ENCODE measurements around the gene SPTBN1.

SPTBN1 gene

DNA sequence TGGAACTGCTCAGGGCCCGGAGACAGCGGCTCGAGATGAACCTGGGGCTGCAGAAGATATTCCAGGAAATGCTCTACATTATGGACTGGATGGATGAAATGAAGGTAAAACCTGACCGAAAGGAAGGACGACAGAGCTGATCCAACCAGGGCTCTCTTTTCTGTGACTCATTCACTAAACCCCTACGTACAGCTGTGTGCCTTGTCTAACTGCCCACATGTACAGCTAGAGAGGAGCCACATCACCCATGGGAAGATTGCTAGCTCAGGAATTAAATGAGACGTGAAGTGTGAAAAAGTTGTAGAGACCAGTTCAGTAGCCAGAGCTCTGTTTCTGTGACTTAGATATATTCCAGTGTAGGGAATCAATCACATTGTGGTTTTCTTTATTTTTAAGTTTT lies 170.0 kb downstream of the SPTBN1 start:
- H3K27me3 Mint-ChIP-seq (ENCODE audit: low read depth, poor library complexity) = no peaks in the 10 kb centered on the region
- no peak overlapping the region for H3K4me3 Mint-ChIP-seq
- H3K27ac Mint-ChIP-seq = no peak overlapping the region
- H3K9me3 Mint-ChIP-seq = no peaks in the 10 kb centered on the region
- TF ChIP-seq, protein P1, sequence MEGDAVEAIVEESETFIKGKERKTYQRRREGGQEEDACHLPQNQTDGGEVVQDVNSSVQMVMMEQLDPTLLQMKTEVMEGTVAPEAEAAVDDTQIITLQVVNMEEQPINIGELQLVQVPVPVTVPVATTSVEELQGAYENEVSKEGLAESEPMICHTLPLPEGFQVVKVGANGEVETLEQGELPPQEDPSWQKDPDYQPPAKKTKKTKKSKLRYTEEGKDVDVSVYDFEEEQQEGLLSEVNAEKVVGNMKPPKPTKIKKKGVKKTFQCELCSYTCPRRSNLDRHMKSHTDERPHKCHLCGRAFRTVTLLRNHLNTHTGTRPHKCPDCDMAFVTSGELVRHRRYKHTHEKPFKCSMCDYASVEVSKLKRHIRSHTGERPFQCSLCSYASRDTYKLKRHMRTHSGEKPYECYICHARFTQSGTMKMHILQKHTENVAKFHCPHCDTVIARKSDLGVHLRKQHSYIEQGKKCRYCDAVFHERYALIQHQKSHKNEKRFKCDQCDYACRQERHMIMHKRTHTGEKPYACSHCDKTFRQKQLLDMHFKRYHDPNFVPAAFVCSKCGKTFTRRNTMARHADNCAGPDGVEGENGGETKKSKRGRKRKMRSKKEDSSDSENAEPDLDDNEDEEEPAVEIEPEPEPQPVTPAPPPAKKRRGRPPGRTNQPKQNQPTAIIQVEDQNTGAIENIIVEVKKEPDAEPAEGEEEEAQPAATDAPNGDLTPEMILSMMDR (IDR thresholded peaks at IDR 0.05) = no peak
- H3K4me1 Mint-ChIP-seq = no peaks in the 10 kb centered on the region
- peaks cover 75% of the 10 kb centered on the region for H3K36me3 Mint-ChIP-seq (ENCODE audit: low read depth)
- DNase-seq = no peak

DNA sequence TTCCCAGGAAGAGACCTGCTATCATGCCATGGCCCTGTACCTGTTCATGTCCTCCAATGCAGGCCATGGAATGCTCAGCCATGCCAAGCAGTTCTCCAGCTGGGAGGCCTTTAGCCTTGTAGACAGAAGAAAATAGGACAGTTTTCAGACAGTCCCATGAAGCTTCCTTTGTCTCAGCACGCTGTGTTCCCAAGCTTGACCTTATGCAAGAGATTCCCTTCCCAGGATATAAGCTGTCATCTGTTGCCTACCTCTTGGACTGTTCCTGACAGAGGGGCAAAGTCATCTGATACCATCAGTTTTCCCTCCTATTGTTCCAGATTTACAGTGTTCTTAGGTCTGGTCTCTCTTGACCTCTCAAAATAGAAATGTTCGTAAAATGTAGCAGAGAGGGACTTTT lies 170.8 kb downstream of the SPTBN1 start:
- TF ChIP-seq, protein P1 (IDR thresholded peaks at IDR 0.05) = no peak
- no peak for DNase-seq
- Mint-ChIP-seq H3K27me3 (ENCODE audit: low read depth, poor library complexity) (no peaks in the 10 kb centered on the region), H3K4me3 (no peak overlapping the region), H3K36me3 (ENCODE audit: low read depth) (peaks cover 76% of the 10 kb centered on the region), H3K4me1 (no peaks in the 10 kb centered on the region), H3K9me3 (no peaks in the 10 kb centered on the region), H3K27ac (peak overlapping the region; percentile 60)

DNA sequence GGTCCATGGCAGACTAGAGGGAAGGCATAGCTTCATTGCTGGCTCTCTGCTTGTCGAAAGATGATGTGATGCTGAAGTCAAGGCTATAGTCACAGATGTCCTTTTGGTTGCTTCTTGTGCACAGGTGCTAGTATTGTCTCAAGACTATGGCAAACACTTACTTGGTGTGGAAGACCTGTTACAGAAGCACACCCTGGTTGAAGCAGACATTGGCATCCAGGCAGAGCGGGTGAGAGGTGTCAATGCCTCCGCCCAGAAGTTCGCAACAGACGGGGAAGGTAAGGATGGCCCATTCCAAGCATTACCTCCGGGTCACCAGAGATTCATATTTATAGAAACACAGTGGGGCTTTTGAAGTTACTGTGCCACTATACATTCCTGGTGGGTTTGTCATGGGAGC lies 171.8 kb downstream of the SPTBN1 start:
- H3K27me3 Mint-ChIP-seq (ENCODE audit: low read depth, poor library complexity) = no peaks in the 10 kb centered on the region
- no peaks in the 10 kb centered on the region for H3K9me3 Mint-ChIP-seq
- H3K36me3 Mint-ChIP-seq (ENCODE audit: low read depth) = peaks cover 78% of the 10 kb centered on the region
- H3K4me3 Mint-ChIP-seq = no peak overlapping the region
- TF ChIP-seq, protein P1 (IDR thresholded peaks at IDR 0.05) = no peak
- no peak overlapping the region for H3K27ac Mint-ChIP-seq
- no peak for DNase-seq
- peaks cover 3% of the 10 kb centered on the region for H3K4me1 Mint-ChIP-seq

DNA sequence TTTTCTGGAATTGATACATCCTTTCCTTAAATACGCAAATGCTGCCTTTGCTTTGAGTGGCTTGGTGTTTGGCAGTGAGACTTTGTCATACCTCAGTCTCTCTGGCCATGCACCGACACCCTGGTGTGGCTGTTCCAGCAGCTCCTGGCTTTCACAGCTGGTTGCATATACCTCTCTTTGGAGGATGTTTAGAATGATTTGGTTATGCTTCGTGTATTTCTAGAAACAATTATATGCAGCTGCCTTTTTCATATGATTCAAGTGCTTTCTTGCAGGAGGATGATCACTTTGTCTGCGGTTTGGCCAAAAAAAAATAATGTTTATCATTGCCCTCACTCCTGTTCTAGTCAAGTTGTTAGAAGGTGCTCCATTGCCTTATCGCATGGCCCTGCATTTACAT lies 172.3 kb downstream of the SPTBN1 start:
- TF ChIP-seq, protein P1 (IDR thresholded peaks at IDR 0.05) = no peak
- H3K4me1 Mint-ChIP-seq = peaks cover 5% of the 10 kb centered on the region
- DNase-seq = no peak
- no peaks in the 10 kb centered on the region for H3K9me3 Mint-ChIP-seq
- H3K27ac Mint-ChIP-seq = no peak overlapping the region
- H3K36me3 Mint-ChIP-seq (ENCODE audit: low read depth) = peaks cover 80% of the 10 kb centered on the region
- no peak overlapping the region for H3K4me3 Mint-ChIP-seq
- no peaks in the 10 kb centered on the region for H3K27me3 Mint-ChIP-seq (ENCODE audit: low read depth, poor library complexity)

DNA sequence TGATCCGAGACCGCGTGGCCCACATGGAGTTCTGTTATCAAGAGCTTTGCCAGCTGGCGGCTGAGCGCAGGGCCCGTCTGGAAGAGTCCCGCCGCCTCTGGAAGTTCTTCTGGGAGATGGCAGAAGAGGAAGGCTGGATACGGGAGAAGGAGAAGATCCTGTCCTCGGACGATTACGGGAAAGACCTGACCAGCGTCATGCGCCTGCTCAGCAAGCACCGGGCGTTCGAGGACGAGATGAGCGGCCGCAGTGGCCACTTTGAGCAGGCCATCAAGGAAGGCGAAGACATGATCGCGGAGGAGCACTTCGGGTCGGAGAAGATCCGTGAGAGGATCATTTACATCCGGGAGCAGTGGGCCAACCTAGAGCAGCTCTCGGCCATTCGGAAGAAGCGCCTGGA lies 172.8 kb downstream of the SPTBN1 start:
- TF ChIP-seq, protein P1 (IDR thresholded peaks at IDR 0.05) = no peak
- H3K4me3 Mint-ChIP-seq = no peak overlapping the region
- peak overlapping the region; percentile 90 for H3K27ac Mint-ChIP-seq
- H3K9me3 Mint-ChIP-seq = no peaks in the 10 kb centered on the region
- H3K36me3 Mint-ChIP-seq (ENCODE audit: low read depth) = peaks cover 78% of the 10 kb centered on the region
- H3K4me1 Mint-ChIP-seq = peaks cover 5% of the 10 kb centered on the region
- no peak for DNase-seq
- H3K27me3 Mint-ChIP-seq (ENCODE audit: low read depth, poor library complexity) = no peaks in the 10 kb centered on the region

DNA sequence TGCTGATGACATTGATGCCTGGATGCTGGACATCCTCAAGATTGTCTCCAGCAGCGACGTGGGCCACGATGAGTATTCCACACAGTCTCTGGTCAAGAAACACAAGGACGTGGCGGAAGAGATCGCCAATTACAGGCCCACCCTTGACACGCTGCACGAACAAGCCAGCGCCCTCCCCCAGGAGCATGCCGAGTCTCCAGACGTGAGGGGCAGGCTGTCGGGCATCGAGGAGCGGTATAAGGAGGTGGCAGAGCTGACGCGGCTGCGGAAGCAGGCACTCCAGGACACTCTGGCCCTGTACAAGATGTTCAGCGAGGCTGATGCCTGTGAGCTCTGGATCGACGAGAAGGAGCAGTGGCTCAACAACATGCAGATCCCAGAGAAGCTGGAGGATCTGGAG lies 173.3 kb downstream of the SPTBN1 start:
- no peak for DNase-seq
- no peaks in the 10 kb centered on the region for H3K27me3 Mint-ChIP-seq (ENCODE audit: low read depth, poor library complexity)
- H3K27ac Mint-ChIP-seq = no peak overlapping the region
- TF ChIP-seq, protein P1 (IDR thresholded peaks at IDR 0.05) = no peak
- H3K4me3 Mint-ChIP-seq = no peak overlapping the region
- H3K36me3 Mint-ChIP-seq (ENCODE audit: low read depth) = peaks cover 77% of the 10 kb centered on the region
- no peaks in the 10 kb centered on the region for H3K9me3 Mint-ChIP-seq
- H3K4me1 Mint-ChIP-seq = peaks cover 10% of the 10 kb centered on the region

Data from nephron progenitor cell (in vitro differentiated cells).